Measurements from ENCODE around the gene OVAAL. TPM values are rescaled to one million over a fixed set of nuclear protein-coding genes. Genes with fewer than 3 reads are reported as not detected.

OVAAL gene
- total RNA-seq, 2 donors from 2014 or later: 0.70 to 2.0 TPM

DNA sequence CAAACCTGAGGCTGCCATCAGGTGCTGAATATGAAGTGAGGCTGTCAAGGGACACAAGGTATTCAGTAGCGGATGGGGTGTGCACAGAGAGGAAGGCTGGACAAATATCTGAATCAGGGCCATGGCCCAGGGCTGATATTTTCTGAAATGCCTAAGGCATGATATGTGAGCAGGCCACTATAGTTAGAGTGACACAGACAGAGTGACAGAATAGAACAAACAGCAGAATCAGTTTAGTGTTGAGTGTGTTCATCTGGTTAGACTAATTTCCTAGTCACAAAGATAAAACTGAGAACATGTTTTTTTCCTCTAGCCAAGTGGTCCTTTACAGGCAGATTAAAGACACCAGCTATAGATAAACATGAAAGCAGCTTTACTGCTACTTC, 3.9 kb downstream of the OVAAL start:
- no peak for DNase-seq (ENCODE audit: low spot score)

DNA sequence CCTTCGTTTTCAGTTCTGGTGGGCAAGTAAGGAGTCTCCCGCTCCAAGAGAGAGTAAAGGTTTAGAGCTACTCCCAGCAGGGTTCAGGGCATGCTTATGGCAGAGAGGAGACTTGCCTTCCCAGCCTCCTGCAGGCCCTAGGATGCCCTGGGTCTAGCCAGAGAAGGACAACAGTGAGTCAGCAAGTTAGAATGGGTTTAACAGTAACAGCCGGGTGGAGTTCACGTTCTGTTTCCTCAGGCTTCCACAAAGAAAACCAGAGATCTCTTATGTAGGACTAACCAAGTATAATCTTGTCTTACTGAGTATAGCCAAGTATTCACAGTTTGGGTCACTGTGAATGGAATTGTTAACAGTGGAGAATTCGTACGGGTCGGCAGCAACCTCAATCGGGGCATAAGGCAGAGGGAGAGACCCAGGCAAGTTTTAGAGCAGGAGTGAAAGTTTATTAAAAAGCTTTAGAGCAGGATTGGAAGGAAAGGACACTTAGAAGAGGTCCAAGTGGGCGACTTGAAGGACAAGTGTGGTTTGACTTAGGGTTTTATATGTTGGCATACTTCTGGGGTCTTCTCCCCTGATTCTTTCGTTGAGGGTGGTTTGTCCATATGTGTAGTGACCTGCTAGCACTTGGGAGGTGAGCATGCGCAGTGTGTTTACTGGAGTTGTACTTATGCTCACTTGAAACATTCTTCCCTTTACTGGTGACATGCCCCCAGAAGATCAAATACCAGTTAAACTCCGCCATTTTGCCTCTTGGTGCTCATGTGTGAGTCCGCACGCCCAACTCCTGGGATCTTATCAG, 4.5 kb downstream of the OVAAL start:
- Histone ChIP-seq H3K36me3 (no peaks in the 10 kb centered on the region), H3K27me3 (no peaks in the 10 kb centered on the region), H3K9me3 (no peaks in the 10 kb centered on the region), H3K4me1 (peaks cover 0 to 33% of the 10 kb centered on the region in 2 donors), H3K4me3 (no peak overlapping the region), H3K27ac (peak overlapping the region; percentile 63 to 77)
- no peak for DNase-seq (ENCODE audit: low spot score)
- TF ChIP-seq, protein P1, sequence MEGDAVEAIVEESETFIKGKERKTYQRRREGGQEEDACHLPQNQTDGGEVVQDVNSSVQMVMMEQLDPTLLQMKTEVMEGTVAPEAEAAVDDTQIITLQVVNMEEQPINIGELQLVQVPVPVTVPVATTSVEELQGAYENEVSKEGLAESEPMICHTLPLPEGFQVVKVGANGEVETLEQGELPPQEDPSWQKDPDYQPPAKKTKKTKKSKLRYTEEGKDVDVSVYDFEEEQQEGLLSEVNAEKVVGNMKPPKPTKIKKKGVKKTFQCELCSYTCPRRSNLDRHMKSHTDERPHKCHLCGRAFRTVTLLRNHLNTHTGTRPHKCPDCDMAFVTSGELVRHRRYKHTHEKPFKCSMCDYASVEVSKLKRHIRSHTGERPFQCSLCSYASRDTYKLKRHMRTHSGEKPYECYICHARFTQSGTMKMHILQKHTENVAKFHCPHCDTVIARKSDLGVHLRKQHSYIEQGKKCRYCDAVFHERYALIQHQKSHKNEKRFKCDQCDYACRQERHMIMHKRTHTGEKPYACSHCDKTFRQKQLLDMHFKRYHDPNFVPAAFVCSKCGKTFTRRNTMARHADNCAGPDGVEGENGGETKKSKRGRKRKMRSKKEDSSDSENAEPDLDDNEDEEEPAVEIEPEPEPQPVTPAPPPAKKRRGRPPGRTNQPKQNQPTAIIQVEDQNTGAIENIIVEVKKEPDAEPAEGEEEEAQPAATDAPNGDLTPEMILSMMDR (IDR thresholded peaks at IDR 0.05): no peak

More for the DNA sequence above, 3.9 kb downstream of the OVAAL start:
- no peaks in the 10 kb centered on the region for H3K9me3 ChIP-seq
- TF ChIP-seq, protein P1 (IDR thresholded peaks at IDR 0.05): no peak
- H3K27me3 ChIP-seq: no peaks in the 10 kb centered on the region
- H3K4me1 ChIP-seq: peaks cover 0 to 33% of the 10 kb centered on the region in 2 donors
- H3K36me3 ChIP-seq: no peaks in the 10 kb centered on the region
- H3K4me3 ChIP-seq: no peak overlapping the region
- H3K27ac ChIP-seq: peak overlapping the region; percentile 63 to 77

DNA sequence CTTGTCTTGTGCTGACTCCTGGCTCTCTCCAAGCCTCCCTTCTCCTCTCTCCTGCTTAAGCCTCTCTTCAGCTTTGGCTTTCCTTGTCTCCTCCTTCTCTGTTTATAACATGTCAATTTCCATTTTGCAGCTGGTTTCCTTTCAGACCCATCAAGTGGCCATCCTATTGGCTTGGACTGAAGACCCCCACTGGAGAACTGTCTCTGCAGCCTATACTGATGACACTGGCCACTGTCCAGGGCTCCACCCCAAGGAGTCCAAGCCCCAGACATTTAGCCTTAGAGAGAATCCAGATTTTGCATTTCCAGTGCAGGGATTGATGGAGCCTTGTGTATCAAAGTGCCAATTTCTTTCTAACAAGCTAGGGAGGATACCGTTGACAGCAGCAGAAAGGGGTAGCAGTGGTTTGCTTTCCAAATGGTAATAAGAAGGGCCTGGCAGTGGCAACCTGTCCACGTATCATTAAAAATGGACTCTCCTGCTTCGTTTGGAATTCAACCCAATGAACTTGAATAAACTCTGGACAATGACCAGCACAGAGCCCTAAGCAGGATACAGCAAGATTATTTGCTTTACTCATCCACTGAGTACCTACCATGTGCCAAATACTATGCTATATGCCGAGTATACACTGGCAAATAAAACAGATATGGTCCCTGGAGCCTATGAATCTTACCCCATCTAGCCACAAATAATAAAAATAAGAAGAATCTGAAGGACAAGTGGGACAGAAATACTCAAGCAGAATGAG, 6.5 kb downstream of the OVAAL start:
- no peaks in the 10 kb centered on the region for H3K27me3 ChIP-seq
- H3K4me3 ChIP-seq: no peak overlapping the region
- no peaks in the 10 kb centered on the region for H3K9me3 ChIP-seq
- peak overlapping the region in 1 of 2 donors; percentile 52 for H3K27ac ChIP-seq
- no peak for DNase-seq (ENCODE audit: low spot score)
- peaks cover 0 to 33% of the 10 kb centered on the region in 2 donors for H3K4me1 ChIP-seq
- TF ChIP-seq, protein P1 (IDR thresholded peaks at IDR 0.05): no peak
- H3K36me3 ChIP-seq: no peaks in the 10 kb centered on the region

DNA sequence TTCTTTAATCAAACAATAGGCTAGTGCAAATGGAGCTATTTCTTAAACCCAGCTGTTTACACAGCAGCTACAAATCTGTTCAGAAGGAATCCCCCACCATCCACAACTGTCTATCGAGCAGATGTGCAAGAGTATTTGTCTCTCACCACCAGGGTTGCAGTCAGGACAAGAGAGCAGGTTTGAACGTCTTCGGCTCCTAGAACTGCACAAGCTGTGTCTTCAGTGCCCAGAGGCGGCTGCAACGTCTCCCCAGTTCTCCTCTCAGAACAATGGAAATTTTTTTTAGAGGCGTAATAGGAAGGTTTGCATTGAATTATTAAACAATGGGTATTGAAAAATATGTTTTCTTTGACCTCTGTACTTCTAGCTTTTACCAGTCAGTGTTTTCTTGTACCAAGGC, 7.3 kb downstream of the OVAAL start:
- peaks cover 0 to 29% of the 10 kb centered on the region in 2 donors for H3K4me1 ChIP-seq
- no peak overlapping the region for H3K4me3 ChIP-seq
- no peaks in the 10 kb centered on the region for H3K36me3 ChIP-seq
- H3K27ac ChIP-seq: peak overlapping the region in 1 of 2 donors; percentile 52
- H3K9me3 ChIP-seq: no peaks in the 10 kb centered on the region
- H3K27me3 ChIP-seq: no peaks in the 10 kb centered on the region
- DNase-seq (ENCODE audit: low spot score): no peak
- TF ChIP-seq, protein P1 (IDR thresholded peaks at IDR 0.05): no peak

DNA sequence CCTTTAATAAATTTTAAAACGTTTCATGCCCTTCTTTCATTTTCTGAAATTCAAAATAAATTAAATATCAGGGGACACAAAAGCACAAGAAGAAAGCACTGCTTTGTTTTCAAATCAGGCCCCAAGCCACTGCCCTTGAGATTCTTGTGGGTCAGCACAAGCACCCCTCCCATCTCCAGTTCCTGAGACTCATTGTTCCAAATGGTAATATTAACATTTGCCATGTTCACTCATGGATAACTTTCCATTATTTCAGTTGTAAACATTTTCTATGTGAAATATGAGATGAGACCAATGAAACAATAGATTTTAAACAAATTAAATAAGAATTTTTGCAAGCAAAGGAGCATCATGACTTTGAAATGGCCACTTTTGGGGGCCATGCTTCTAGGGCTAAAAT, 7.7 kb downstream of the OVAAL start:
- no peaks in the 10 kb centered on the region for H3K9me3 ChIP-seq
- no peaks in the 10 kb centered on the region for H3K27me3 ChIP-seq
- TF ChIP-seq, protein P1 (IDR thresholded peaks at IDR 0.05): no peak
- peak overlapping the region in 1 of 2 donors; percentile 52 for H3K27ac ChIP-seq
- DNase-seq (ENCODE audit: low spot score): no peak
- no peak overlapping the region for H3K4me3 ChIP-seq
- peaks cover 0 to 25% of the 10 kb centered on the region in 2 donors for H3K4me1 ChIP-seq
- H3K36me3 ChIP-seq: no peaks in the 10 kb centered on the region

Measured in right atrium auricular region (tissue), 2 donors.